Transverse colon (tissue), 3 donors: Measurements from ENCODE around the gene RC3H1.

Experiments
- CTCF ChIP-seq, 5 experiments: fragments of 200-600 bp in 3 of 5; fragments of 450-650 bp in 2 of 5; sonication (generic) in 3 of 5; IDR thresholded peaks; 1 replicate in 2 of 5; 2 replicates in 3 of 5; pipeline ENCODE4 v1.5.1; 2016 to 2017; ENCODE audit warnings: antibody characterized with exemption in 5 of 5, inconsistent platforms in 3 of 5, mild to moderate bottlenecking in 2 of 5, moderate library complexity in 1 of 5
- EP300 ChIP-seq: sonication (generic); formaldehyde crosslinking; IDR thresholded peaks from one replicate; pipeline ENCODE4 v1.6.1; 2017; ENCODE audit warnings: antibody characterized with exemption, low read depth
- POLR2A ChIP-seq: fragments of 450-650 bp; IDR thresholded peaks from one replicate; pipeline ENCODE4 v1.6.1; 2016; ENCODE audit warnings: antibody characterized with exemption, mild to moderate bottlenecking, moderate library complexity

GRCh38 chr1:173988068-173988467 is 34.1 kb downstream of the RC3H1 start:
- TF ChIP-seq CTCF (IDR thresholded peaks at IDR 0.05) (no peak), EP300 (no peak), POLR2A (no peak)
